Caco-2 (cell line): ENCODE data around the gene SH2D3C. TPM values are rescaled to one million over a fixed set of nuclear protein-coding genes. Genes with fewer than 3 reads are reported as not detected.

Source experiments
- BruUV-seq: library from RNA; stranded (reverse); fragments of 400-500 nt; replicated peaks from 2 replicates; lab custom pipeline; 2021; lab: Mats Ljungman, UMichigan
- CTCF ChIA-PET: fragments of 300-600 bp; sonication (Branson Sonifier 250); formaldehyde crosslinking; loops from one replicate; lab custom pipeline; 2022; ENCODE audit warnings: antibody characterized with exemption; lab: Charles Lee
- POLR2A ChIA-PET: fragments of 300-600 bp; sonication (Branson Sonifier 250); formaldehyde crosslinking; loops from one replicate; lab custom pipeline; 2022; ENCODE audit warnings: antibody characterized with exemption; lab: Charles Lee
- DNase-seq, 2 experiments: peaks; one replicate each; pipeline versions ENCODE4 v3.0.0 to v3.0.0-alpha.2; 2020 to 2022
- H3K27me3 ChIP-seq: replicated peaks from 2 replicates; pipeline ENCODE4 v1.6.0; 2011; ENCODE audit warnings: low read length; ENCODE audit not compliant: control insufficient read depth, insufficient read depth
- H3K36me3 ChIP-seq: 2 replicates; pipeline ENCODE4 v1.5.1; 2011; ENCODE audit warnings: low read length; ENCODE audit not compliant: control insufficient read depth, insufficient read depth
- H3K4me1 ChIP-seq: fragments of 250-450 bp; sonication (Bioruptor Pico); 2 replicates; pipeline ENCODE4 v1.5.1; 2020; ENCODE audit warnings: mild to moderate bottlenecking
- H3K4me3 ChIP-seq: 2 replicates; pipeline ENCODE4 v1.5.1; 2011; ENCODE audit warnings: low read depth, mild to moderate bottlenecking, control low read depth, low read length
- H3K9me3 ChIP-seq: fragments of 250-450 bp; sonication (Bioruptor Pico); 2 replicates; pipeline ENCODE4 v1.5.1; 2020; ENCODE audit warnings: mild to moderate bottlenecking, moderate library complexity
- H3K27ac Mint-ChIP-seq: one replicate; pipeline ENCODE4 v1.8.0; 2022; ENCODE audit warnings: mixed read lengths; ENCODE audit not compliant: unreplicated experiment
- H3K27me3 Mint-ChIP-seq: one replicate; pipeline ENCODE4 v1.8.0; 2022; ENCODE audit warnings: mixed read lengths; ENCODE audit not compliant: insufficient read depth, unreplicated experiment
- H3K36me3 Mint-ChIP-seq: one replicate; pipeline ENCODE4 v1.8.0; 2022; ENCODE audit warnings: mild to moderate bottlenecking, mixed read lengths; ENCODE audit not compliant: insufficient read depth, unreplicated experiment
- H3K4me1 Mint-ChIP-seq: one replicate; pipeline ENCODE4 v1.8.0; 2022; ENCODE audit warnings: low read depth, mixed read lengths; ENCODE audit not compliant: unreplicated experiment
- H3K4me3 Mint-ChIP-seq: one replicate; pipeline ENCODE4 v1.8.0; 2022; ENCODE audit warnings: mild to moderate bottlenecking, moderate library complexity, mixed read lengths; ENCODE audit not compliant: unreplicated experiment
- H3K9me3 Mint-ChIP-seq: one replicate; pipeline ENCODE4 v1.8.0; 2022; ENCODE audit warnings: mixed read lengths; ENCODE audit not compliant: unreplicated experiment
- CTCF ChIP-seq, 2 experiments: fragments of 200-600 bp in 1 of 2; IDR thresholded peaks; 1 replicate in 1 of 2; 2 replicates in 1 of 2; pipeline versions ENCODE4 v1.5.1 to v1.8.0; 2011 to 2022; ENCODE audit warnings: antibody characterized with exemption in 1 of 2, control low read depth in 1 of 2, inconsistent platforms in 1 of 2, low read depth in 1 of 2, low read length in 1 of 2, mild to moderate bottlenecking in 1 of 2, moderate library complexity in 1 of 2; ENCODE audit not compliant: insufficient read depth in 1 of 2, severe bottlenecking in 1 of 2, unreplicated experiment in 1 of 2
- intact Hi-C: fragments of 100-400 bp; cut with micrococcal nuclease; formaldehyde crosslinking; loops from one replicate; pipeline ENCODE4 v1.10.0; 2022; ENCODE audit not compliant: unreplicated experiment
- total RNA-seq: library from RNA; stranded (reverse); gene quantifications from 2 replicates; pipeline ENCODE4 v1.2.3, GENCODE V29; 2022

The SH2D3C gene
- total RNA-seq, 1 experiment from 2014 or later: 0.34 TPM

- no peak for TF ChIP-seq CTCF (IDR thresholded peaks at IDR 0.05; ENCODE audit: insufficient read depth in 1 of 2, low read depth in 1 of 2, low read length in 1 of 2, severe bottlenecking in 1 of 2, unreplicated experiment in 1 of 2)
- no TSS peak for BruUV-seq
- Mint-ChIP-seq H3K27me3 (no peaks in the 10 kb centered on the region), H3K36me3 (peaks cover 6% of the 10 kb centered on the region), H3K4me3 (peak overlapping the region; percentile 85), H3K27ac (no peak overlapping the region), H3K4me1 (peaks cover 7% of the 10 kb centered on the region), H3K9me3 (no peaks in the 10 kb centered on the region)
- Histone ChIP-seq H3K36me3 (no peaks in the 10 kb centered on the region), H3K4me1 (peaks cover 4% of the 10 kb centered on the region; the same call in 1 of the 2 replicates), H3K27me3 (no peaks in the 10 kb centered on the region), H3K9me3 (no peaks in the 10 kb centered on the region), H3K4me3 (peak overlapping the region; percentile 71; the same call in 1 of the 2 replicates)
- ChIA-PET POLR2A (no interaction called here), CTCF (interaction anchor here (0.6 to 1.1 kb wide), 2 partner anchors 21 to 197 kb away, joined by 3 read pairs; partner anchors contain the start of gene TOR2A)
- intact Hi-C loops: no loop called here
- no peak for DNase-seq
These were observed 64.3 kb downstream of the SH2D3C start for GRCh38 chr9:127714020-127714750.

GRCh38 chr9:127712867-127713266, 65.6 kb downstream of the SH2D3C start:
- Mint-ChIP-seq H3K4me1 (peaks cover 7% of the 10 kb centered on the region), H3K4me3 (no peak overlapping the region), H3K36me3 (peaks cover 6% of the 10 kb centered on the region), H3K27ac (no peak overlapping the region), H3K9me3 (peaks cover 9% of the 10 kb centered on the region), H3K27me3 (no peaks in the 10 kb centered on the region)
- H3K4me1 ChIP-seq: peaks cover 4% of the 10 kb centered on the region; the same call in 1 of the 2 replicates
- POLR2A ChIA-PET: no interaction called here
- DNase-seq: no peak
- H3K4me3 ChIP-seq: no peak overlapping the region
- CTCF ChIA-PET: no interaction called here
- H3K36me3 ChIP-seq: no peaks in the 10 kb centered on the region
- H3K27me3 ChIP-seq: no peaks in the 10 kb centered on the region
- intact Hi-C loops: no loop called here
- BruUV-seq: no TSS peak
- TF ChIP-seq CTCF (IDR thresholded peaks at IDR 0.05; ENCODE audit: insufficient read depth in 1 of 2, low read depth in 1 of 2, low read length in 1 of 2, severe bottlenecking in 1 of 2, unreplicated experiment in 1 of 2): no peak
- no peaks in the 10 kb centered on the region for H3K9me3 ChIP-seq

GRCh38 chr9:127712371-127712770, 66.1 kb downstream of the SH2D3C start:
- CTCF ChIA-PET: no interaction called here
- Histone ChIP-seq H3K36me3 (no peaks in the 10 kb centered on the region), H3K4me3 (no peak overlapping the region), H3K9me3 (no peaks in the 10 kb centered on the region), H3K4me1 (peaks cover 4% of the 10 kb centered on the region; the same call in 1 of the 2 replicates), H3K27me3 (no peaks in the 10 kb centered on the region)
- Mint-ChIP-seq H3K4me1 (peaks cover 7% of the 10 kb centered on the region), H3K9me3 (peaks cover 9% of the 10 kb centered on the region), H3K36me3 (peaks cover 6% of the 10 kb centered on the region), H3K4me3 (no peak overlapping the region), H3K27me3 (no peaks in the 10 kb centered on the region), H3K27ac (no peak overlapping the region)
- POLR2A ChIA-PET: no interaction called here
- no peak for TF ChIP-seq CTCF (IDR thresholded peaks at IDR 0.05; ENCODE audit: insufficient read depth in 1 of 2, low read depth in 1 of 2, low read length in 1 of 2, severe bottlenecking in 1 of 2, unreplicated experiment in 1 of 2)
- intact Hi-C loops: no loop called here
- no peak for DNase-seq
- no TSS peak for BruUV-seq
